ENCODE results near the gene ANGPT4.
"Not testable (repeated sequence)": the region's sequence is repeated elsewhere in the genome, so short reads cannot be mapped to it uniquely, and the experiment has no call there.

The ANGPT4 gene

DNA sequence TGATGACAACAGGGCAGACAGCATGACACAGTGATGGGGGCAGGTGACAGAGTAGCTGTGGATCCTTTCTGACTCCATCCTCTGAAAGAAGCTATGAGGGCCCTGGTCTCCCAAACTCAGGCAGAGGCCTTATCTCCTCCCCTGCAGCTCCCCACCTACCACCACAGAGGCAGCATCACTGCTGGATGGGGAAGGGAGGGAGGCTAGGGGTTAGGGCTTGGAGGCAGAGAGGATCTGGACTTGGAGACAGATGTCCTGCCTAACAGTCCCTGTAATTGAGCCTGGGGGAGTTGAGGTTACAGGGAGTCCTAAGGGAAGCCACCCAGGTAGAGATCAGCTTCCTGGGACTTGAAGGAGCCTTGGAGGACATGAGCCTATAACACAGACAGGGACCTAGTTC, 44.7 kb downstream of the ANGPT4 start:
- FAIRE-seq, result no peak

DNA sequence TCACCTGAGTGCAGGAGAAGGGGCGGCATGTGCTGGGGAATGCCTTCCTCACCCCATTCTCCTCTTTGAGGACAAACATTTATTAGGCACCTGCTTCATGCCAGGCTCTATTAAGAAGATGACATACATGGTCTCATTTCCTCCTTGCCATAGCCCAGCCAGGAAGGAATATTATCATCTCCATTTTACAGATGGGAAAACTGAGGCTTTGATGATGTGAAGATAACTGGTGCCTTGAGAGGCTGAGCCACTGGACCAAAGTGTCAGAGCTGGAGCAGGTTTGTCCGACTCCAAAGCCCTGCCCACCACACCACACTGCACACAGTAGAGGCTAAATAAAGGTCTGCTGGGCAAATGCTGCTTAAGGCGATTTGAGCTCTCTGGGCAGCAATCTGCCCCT, 45.4 kb downstream of the ANGPT4 start:
- FAIRE-seq, result no peak

DNA sequence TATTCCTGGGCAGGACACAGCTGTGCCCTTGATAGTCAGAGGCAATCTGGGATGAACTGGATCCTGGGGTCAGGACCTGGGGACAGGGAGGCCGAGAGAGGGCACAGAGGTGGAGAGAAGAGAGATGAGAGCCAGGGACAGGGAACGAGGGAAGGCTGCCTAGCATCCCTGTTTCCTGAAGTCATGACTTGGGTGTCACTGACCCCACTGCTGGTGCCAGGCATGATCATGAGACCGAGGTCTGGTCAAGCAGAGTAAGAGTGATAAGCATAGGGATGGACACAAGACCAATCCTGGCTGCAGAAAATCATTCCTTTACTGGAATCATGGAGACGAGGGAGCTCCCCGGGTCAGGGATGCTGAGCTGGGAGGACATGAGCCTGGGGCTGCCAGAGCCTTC, 46.5 kb downstream of the ANGPT4 start:
- FAIRE-seq, result no peak

DNA sequence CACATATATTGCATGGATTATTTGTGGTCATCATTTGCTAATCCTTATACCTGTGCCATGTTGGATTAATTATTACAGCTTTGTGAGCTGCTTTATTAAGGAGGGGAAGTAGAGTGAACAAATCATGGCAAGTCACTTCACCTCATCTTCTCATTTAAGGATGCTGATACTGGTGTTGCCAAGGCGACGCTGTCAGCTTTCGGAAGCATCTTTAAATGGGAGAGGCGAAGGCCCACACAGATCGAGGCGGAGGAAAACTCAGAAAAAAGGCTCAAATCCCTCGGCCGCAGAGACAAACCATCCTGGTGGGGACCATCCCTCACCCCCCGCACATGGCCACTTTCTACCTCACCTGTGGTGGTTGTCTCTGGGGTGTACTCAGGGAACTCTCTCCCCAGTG, 47.9 kb downstream of the ANGPT4 start:
- FAIRE-seq, result no peak

DNA sequence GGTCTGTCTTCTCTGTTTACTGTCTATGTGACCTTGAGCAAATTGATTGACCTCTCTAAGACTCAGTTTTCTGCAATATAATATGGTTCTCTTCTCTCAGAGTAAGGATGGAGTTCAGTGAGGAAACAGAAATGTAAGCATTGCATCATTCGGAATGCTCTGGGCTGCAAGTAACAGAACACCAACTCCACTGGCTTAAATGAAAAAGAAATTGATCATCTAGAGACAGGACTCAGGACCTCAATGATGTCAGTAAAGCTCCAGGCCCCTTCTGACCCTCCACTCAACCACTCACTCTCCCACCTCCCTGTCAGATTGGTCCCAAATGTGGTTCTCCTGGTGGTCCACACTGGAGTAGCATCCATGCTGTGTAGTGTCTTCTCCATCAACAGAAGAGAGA, 50.7 kb downstream of the ANGPT4 start:
- no peak for FAIRE-seq

DNA sequence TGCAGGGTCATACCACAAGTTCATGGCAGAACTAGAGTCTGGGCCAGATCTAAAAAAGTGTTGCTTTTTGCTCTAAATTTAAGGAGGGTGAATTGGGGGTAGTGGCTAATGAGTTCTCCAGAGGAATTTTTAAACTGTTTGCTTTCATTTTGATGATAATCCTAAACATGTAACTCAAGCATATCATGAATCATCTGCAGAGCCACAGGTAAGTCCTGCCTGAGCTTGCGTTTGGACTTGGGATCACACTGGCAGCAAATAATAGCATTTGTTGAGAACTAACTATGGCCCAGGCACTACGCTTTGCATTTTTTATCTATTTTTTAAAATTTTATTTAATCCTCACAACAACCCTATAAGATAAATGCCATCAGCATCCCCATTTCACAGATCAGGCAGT, 55.2 kb downstream of the ANGPT4 start:
- no peak for FAIRE-seq

DNA sequence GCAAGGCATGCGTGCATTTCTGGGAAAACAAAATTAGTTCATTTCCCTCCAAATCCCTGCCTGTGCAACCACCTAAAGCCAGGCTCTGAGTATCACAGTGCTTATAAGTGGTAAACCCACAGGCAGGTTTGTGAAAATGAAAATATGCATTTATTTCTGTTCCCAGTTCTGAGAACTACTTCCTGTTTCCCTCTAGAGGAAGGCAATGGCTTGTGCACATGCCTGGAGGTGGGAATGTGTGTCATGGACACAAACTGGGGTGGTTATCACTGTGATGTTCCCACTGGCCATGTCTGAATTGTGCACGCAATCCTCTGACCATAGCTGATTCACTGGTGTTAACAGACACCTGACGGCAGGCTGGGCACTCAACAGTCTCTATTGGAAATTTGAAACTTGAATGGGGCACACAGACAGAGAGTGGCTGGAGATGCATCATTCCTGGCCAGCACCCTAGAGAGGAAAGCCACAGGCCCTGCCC, 56.3 kb downstream of the ANGPT4 start:
- FAIRE-seq, result no peak

DNA sequence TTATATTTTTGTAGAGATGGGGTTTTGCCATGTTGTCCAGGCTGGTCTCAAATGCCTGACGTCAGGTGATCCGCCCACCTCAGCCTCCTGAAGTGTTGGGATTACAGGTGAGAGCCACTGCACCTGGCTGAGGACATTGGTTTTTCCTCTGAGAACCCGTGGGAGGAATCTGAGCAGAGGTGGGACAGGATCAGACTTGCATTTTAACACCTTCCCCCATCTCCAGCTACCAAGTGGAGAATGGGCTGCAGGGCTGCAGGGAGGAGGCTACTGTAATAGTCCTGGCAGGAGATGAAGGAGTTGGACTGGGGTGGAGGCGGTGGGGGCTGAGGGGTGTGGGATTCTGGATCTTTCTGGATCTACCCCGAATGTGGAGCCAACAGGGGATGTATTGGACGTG, 58.1 kb downstream of the ANGPT4 start:
- FAIRE-seq, result no peak

DNA sequence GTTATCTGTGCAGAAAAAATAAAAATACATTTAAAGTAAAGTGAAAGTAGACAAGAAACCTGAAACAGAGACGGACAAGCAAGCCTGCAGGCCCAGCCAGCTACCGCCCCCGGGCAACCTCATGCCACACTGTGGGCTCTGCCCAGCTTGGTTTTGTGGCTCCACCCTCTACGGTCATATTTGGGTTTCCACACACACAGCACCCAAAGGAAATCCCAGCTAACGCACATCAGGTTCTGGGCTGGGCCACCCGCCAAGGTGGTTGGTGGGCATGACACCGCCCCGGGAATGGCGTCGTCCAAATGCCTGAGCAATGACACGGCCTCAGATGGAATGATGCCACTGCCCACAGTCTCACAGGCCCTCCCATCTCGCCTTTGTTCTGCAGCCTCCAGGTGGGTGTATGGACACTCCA, 59.8 kb downstream of the ANGPT4 start:
- no peak for FAIRE-seq

DNA sequence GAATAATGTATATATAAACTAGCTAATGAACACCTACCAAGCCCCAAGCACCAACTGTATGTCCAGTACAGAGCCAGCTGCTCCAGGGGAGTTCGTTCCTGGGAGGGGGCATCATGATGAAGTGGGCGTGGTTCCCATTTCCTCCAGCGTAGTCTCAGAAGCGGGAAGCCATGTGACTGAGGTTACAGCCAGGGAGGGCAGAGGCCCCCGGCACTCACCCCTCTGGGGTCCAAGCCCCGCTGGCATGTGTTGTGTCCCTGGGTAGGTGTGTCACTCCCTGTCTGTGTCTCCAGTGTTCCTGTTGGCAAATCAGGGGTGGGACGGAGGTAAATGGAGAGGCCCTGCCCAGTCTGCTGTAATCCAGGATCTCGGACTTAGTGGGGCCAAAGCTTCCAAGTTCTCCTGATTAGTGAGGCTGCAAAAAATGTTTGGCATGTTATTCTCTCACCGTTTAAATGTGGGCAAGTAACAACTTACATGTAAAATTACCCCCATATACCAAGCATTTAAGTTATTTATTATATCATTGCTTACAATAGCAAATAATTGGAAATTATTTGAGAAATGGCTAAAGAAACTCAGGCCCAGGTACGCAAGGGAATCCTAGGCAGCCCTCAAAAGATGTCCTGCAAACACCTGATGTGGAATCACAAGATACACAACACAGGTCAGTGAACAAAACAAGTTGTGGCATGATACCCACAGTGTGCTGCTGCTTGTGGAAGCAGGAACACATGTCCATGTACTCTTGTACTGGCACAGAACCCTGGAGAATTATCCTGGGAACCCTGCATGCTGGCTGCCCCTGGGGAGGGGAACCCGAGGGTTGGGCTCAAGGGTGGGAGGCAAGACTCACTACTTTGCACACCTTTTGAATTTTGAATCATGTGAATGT, 60.4 kb downstream of the ANGPT4 start:
- no peak for FAIRE-seq

DNA sequence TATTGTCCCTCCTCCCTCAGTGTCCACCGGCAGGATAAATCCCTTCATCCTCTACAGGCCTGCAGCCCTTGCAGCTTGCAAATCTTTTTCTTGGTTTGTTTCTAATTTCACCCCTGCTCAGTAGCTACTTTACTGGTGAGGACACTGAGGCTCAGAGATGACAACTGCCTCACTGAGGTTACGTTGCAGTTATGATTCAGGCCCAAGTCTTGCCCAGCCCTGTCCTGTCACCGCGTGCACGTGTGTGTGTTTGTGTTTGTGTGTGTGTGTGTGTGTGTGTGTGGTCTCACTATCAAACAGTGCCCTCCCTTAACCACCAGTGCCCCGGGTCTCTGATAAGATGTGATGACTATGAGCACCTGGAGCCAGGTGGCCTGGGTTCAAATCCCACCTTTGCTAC, 61.5 kb downstream of the ANGPT4 start:
- no peak for FAIRE-seq

DNA sequence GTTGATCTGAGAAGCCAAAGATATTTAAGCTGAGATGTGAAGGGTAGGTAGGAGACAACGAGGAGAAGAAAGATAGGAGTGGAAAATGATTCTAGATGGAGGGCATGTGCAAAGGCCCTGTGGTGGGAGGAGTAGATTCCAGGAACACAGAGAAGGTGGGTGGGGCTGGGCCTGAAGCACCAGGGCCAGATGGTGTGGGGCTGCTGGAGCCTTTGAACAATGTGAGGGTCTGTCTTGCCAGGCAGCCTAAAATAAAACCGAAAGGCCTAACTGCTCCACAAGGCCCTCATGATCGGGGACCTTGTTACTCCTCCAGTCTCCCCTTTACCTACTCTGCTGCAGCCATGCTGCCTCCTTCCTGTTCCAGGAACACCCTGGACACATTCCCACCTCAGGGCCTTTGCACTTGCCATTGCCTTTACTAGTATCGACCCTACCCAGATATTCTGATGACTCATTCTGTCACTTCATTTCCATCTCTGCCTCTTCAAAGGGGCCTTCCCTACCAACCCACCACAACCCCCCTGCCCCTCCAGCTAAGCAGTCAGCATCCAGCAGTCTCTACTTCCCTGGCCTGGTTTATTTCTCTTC, 62.6 kb downstream of the ANGPT4 start:
- no peak for FAIRE-seq

DNA sequence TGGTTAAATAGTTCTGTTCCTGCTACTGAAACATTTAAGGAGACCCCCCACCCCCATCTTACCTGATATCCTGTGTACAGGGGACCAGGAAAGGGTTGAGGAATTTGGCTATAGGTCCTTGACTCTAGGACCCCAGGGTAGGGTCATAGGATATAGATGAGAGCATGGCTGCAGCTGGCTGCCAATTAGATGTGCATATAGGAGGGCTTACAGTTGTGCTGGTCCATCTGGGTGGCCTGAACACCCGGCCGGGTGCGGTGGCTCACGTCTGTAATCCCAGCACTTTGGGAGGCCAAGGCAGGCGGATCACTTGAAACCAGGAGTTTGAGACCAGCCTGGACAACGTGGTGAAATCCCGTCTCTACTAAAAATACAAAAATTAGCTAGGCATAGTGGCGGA, 67.4 kb downstream of the ANGPT4 start:
- FAIRE-seq, result not testable (repeated sequence)

DNA sequence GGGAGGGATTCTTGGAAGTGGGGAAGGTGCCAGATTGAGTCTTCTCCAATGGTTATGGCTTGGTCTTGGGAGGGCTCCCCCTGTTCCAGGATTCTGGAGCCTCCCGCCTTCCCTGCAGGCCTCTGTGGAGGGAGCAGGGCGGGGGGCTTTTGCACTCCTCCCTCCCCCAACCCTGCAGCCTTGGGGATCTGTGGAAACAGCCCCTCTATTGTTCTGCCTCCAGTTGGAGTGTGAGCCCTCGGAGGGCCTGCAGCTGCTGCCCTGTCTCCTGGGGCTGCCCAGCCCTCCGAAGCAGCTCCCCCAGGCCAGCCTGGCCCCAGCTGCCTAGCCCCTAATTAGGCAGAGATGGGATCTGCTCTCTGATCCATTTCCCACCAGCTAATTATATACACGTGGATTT, 67.9 kb downstream of the ANGPT4 start:
- no peak for FAIRE-seq

DNA sequence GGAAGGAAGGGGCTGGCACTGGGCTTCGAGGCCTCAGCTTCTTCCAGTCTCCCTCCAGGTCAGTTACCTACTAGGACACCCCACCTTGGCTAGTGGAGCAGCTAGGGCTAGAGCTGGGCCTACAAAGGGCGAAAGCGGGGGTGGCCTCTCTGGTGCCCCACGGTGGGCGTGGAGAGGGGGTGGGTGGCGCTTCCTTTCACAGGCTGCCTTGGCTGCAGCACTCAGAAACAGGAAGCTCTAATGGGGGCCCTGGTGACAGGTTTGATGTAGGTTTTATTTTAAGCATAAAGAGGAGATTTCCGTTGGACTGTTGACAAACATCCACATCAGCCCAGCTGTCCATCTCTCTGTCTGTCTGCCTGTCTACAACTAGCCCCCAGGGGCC, 69.2 kb downstream of the ANGPT4 start:
- FAIRE-seq, result no peak

DNA sequence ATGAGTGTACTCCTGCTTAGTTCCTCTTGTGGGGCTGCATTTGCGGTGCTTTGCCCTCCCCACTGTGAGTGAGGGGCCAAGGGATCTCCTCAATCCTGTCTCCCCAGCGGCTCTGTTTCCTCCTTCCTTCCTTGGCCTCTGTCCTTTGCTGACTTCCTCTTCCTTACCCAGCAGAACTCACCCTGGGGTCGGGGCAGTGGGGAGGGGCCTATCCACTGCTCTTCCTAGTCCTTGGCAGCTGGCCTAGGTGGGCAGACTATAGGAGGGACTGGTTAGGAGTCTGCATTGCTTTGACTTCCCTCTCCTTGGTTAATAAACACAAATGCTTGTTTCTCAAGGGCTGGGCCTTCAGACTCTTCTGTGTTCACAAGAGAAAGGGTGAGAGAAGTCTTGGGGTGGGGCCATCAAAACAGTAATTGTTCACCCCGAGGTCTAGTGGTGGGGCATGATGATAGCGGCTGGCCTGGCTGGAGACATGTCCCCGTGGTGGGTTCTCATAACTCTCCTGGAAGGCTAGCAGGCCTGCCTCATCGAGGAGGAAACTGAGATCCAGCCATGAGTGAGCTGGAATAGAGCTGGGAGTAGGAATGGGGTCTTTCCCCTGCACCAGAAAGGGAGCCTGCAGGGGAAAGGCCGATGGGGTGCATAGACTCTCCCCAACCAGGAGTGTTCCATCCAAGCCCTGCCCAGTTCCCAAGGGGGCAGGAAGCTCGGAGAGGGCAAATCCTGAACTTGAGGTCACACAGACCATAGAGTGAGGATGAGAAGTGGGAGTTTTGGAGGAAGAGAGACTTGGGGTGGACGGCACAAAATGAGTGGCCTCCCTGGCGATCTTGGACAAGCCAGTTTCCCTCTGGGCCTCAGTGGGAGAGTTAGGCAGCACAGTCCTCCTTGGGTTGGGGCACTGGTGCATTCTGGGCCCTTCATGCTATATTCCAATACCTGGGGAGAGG, 69.9 kb downstream of the ANGPT4 start:
- FAIRE-seq, result no peak

DNA sequence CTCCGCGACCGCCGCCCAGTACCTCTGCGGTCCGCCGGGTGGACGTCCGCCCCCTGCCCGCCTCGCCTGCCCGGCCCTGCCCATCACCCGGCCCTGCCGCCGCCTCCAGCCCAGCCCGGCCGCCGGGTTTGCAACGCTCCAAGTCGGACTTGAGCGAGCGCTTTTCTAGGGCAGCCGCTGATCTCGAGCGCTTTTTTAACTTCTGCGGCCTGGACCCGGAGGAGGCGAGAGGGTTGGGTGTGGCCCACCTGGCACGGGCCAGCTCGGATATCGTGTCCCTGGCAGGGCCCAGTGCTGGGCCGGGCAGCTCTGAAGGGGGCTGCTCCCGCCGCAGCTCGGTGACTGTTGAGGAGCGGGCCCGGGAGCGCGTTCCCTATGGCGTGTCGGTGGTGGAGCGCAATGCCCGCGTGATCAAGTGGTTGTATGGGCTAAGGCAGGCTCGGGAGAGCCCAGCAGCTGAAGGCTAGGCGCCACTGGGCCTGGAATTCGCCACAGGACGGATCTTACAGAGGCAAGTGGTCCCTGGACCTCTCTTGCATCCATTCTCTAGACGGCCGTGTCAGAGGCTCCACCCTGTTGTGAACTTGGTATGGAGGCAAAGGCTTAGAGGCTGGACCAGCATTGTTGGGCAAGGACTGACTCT, 70.8 kb downstream of the ANGPT4 start:
- FAIRE-seq, result no peak

DNA sequence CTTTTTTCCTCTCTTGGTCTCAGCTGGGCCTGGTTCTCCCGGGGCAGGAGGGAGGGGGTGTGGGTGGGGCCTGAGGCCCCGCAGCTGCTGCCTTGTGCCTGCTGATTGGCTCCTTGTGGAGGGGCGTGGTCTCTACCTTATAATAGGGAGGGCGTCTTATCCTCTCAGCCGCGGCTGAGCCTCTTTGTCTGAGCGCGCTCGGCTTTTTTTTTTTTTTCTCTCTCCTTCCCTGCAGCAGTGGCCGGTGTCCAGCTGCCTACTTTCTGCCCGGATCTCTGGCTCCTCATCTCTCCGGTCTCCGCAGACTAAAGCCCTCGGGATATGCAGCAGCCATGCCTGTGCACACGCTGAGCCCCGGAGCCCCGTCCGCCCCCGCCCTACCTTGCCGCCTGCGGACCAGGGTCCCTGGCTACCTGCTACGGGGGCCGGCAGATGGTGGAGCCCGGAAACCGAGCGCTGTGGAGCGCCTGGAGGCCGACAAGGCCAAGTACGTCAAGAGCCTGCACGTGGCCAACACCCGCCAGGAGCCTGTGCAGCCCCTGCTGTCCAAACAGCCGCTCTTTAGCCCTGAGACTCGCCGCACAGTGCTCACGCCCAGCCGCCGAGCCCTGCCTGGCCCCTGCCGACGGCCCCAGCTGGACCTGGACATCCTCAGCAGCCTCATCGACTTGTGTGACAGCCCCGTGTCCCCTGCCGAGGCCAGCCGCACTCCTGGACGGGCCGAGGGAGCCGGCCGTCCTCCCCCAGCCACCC, 71.5 kb downstream of the ANGPT4 start:
- no peak for FAIRE-seq

DNA sequence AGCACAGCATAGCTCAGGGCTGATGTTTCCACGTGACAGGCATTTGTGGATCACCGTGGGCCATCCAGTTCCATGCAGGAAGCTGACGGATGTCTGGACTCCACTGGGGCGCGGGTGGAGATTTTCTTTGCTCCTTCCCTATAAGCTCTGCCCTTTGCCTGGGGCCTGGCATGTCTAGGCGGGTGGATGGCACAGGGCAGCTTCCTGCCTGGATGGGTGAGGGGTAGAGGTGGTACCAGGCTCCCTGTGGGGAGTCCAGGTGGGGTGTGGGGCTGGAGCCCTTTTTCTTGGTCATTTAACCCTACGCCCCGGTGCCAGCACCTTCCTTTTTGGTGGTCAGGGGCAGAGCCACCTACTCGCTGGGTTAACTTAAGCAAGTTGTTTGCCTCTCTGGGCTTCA, 72.2 kb downstream of the ANGPT4 start:
- no peak for FAIRE-seq

DNA sequence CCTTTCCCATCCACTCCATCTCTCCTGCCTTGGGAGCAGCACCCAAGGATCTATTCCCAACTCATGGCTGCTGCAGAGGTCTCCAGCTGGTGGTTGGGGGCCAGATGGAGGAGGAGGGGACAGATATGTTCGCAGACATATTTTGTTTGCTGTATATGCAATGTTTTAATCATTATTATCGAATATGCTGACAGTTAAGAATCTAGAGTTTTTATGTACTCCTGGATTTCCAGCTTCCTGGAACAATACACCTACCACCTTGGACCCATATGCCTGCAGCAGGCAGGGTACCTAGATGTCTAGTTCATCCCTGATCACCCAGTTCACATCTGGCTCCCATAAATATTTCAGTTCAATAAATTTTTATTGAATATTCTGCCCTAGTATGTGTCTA, 73.6 kb downstream of the ANGPT4 start:
- no peak for FAIRE-seq

DNA sequence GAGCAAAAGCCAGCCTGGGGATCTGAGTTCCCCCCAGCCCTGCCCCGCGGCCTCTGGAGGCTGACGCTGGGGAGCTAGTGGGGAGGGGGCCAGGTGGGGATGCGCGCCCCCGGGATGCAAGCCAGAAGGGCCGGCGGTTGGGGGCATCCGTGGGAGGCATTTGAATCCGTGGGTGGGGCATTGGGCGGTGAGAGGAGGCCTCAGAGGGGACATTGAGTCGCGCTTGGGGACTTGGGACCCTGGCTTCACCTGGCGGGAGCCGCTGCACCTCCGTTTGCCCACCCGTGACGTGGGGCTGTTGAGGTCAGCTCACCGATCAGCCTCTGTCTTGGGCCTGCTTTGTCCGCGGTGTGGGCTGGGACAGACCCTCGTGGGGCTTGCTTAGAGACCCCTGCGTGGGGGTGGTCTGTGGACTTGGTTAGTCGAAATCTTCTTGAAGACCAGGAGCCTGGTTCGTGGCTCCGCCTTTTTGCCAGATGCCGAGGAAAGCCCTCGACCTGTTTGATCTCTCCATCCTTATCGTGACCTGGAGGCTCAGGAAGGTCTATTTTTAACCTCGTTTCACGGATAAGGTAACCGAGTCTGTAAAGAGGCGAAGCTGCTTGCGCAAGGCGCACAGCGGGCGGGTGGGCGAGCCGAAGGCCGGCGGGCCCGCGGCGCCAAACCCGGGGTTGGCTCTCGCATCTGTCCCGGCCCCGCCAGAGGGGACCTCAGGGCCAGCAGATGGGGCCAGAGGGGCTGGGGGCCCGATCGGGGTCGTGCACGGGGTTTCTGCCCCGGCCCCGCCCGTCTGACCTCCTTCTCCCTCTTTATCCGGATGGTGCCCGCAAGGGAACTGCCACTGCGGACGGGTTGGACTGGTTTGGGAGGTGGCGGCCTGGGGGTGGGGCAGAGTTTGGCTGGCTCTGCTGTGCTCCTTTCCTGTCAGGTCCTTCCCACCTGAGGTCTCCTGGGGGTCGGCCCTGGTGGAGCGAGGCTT, 74.3 kb downstream of the ANGPT4 start:
- no peak for FAIRE-seq

All from TTC549 (cell line).